Body of pancreas (tissue), 4 donors: Measurements from ENCODE around the gene ROBO2. TPM values are rescaled to one million over a fixed set of nuclear protein-coding genes. Genes with fewer than 3 reads are reported as not detected.

Experiments
- ATAC-seq: fragments of 150-250 bp; one replicate; pipeline ENCODE4 v1.9.1; 2016
- DNase-seq, 4 donors: peaks; one replicate each; pipeline ENCODE4 v3.0.0-alpha.2; 2019
- H3K27ac ChIP-seq, 4 donors: fragments of 200-600 bp; sonication (generic); 1 replicate in 3 of 4; 2 replicates in 1 of 4; pipeline versions ENCODE4 v1.5.1 to v1.6.1; 2016 to 2019; ENCODE audit warnings: mild to moderate bottlenecking in 1 of 4, mixed read lengths in 1 of 4, moderate library complexity in 1 of 4
- H3K27me3 ChIP-seq, 2 donors: fragments of 200-600 bp; sonication (generic); one replicate each; pipeline ENCODE4 v1.6.0; 2016; ENCODE audit warnings: mild to moderate bottlenecking in 1 of 2
- H3K36me3 ChIP-seq, 2 donors: fragments of 200-600 bp; sonication (generic); replicated peaks in 1 of 2; 2 replicates each; pipeline ENCODE4 v1.5.1; 2016; ENCODE audit warnings: low read depth in 2 of 2; ENCODE audit not compliant: insufficient read depth in 1 of 2
- H3K4me1 ChIP-seq: fragments of 200-600 bp; sonication (generic); one replicate; pipeline ENCODE4 v1.6.0; 2016
- H3K4me3 ChIP-seq, 2 donors: fragments of 200-600 bp; sonication (generic); 1 replicate in 1 of 2; 2 replicates in 1 of 2; pipeline ENCODE4 v1.5.1; 2016 to 2019
- H3K9me3 ChIP-seq, 3 donors: fragments of 200-600 bp; sonication (generic); 1 replicate in 2 of 3; 2 replicates in 1 of 3; pipeline ENCODE4 v1.5.1; 2016
- CTCF ChIP-seq, 7 experiments: fragments of 450-650 bp in 4 of 7; fragments of 200-600 bp in 3 of 7; sonication (generic) in 3 of 7; IDR thresholded peaks; one replicate each; pipeline ENCODE4 v1.5.1; 2016 to 2019; ENCODE audit warnings: antibody characterized with exemption in 7 of 7
- POLR2A ChIP-seq, 3 donors: fragments of 450-650 bp; IDR thresholded peaks; one replicate each; pipeline ENCODE4 v1.6.1; 2016; ENCODE audit warnings: antibody characterized with exemption in 3 of 3, mild to moderate bottlenecking in 2 of 3
- WGBS, 2 donors: methylation state at CpG; one replicate each; pipeline ENCODE4 v1.1.5; 2017; 5-methylcytosine and 5-hydroxymethylcytosine counted together
- intact Hi-C: fragments of 100-400 bp; cut with DNase I; formaldehyde crosslinking; loops from one replicate; pipeline ENCODE4 v1.15.1; 2023
- total RNA-seq, 2 donors: library from RNA; depleted of rRNA; stranded (reverse); fragments of >200 nt; gene quantifications; one replicate each; pipeline ENCODE4 v1.1.0, GENCODE V29; 2016

ROBO2 gene
- total RNA-seq, 2 donors from 2014 or later = 1.3 to 3.0 TPM

DNA sequence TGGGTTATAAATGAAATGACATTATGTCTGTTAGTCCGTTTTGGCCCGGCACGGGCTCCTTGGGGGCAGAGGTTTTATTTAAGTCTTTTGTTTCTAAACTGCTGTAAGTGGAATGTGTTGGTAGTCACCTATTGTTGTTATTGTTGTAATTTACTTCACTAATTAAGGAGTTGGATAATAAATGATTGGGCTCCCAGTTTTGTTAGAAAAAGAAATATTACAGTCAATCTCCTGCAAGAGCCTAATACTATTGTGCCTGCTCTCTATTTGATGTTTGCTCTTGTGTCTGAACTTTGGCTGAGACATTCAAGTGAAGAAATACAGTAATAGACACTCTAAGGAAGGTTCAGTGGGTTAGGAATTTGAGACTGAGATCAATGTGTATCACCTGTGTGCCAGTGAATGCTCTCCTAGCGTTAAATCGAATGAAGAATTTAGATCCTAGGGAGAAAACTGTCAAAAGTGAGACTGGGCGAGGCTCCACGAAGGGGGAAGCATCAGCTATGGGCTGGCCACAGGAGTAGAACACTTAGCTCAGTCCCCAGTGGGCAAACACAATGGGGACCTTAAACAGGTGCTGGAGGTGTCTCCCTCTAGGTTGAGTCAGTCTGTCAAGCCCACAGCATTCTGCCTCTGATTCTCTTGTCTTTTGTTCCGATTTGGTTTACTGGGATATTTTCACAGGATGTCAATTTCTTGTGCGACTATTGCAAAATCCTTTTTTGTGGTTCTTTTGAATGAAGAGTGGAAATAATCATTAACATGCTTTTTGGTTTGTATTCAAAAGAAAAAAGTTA, 1.2 kb downstream of the ROBO2 start:
- DNase-seq (no peak), ATAC-seq (no peak)
- peaks cover 19% of the 10 kb centered on the region for H3K4me1 ChIP-seq
- intact Hi-C loops = loop anchor here (10.0 kb wide), 1 partner anchor 214 kb away; no protein-coding TSS in a partner anchor
- peaks cover 0 to 11% of the 10 kb centered on the region in 2 donors for H3K27me3 ChIP-seq
- 56 to 65% methylated on average over 9 of the region's 9 CpGs for WGBS, 2 donors
- H3K4me3 ChIP-seq = no peak overlapping the region
- H3K9me3 ChIP-seq = no peaks in the 10 kb centered on the region
- H3K36me3 ChIP-seq = no peaks in the 10 kb centered on the region
- TF ChIP-seq POLR2A (IDR thresholded peaks at IDR 0.05) = no peak
- no peak for TF ChIP-seq CTCF (IDR thresholded peaks at IDR 0.05)
- no peak overlapping the region for H3K27ac ChIP-seq

DNA sequence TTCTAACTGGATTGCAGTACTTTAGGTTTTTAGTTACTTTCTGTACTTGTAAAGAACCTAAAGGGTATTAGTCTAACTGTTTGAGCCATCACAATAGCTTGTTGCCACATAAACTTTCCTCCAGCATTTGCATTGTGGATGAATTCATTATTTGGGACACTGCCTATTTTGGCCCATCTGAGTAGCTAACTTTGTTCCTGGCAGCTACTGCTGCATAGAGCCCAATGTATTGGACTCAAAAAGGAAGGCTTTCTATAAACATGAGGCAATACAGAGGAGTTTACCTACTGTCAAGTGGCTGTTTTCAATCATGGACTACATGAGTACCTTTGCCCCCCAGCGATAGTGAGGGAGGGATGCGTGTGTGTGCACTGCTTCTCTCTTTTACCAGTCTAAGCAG, 1.9 kb downstream of the ROBO2 start:
- no peaks in the 10 kb centered on the region for H3K9me3 ChIP-seq
- WGBS, 2 donors = 81 to 85% methylated on average over 2 of the region's 2 CpGs
- no peak for TF ChIP-seq POLR2A (IDR thresholded peaks at IDR 0.05)
- no peak for TF ChIP-seq CTCF (IDR thresholded peaks at IDR 0.05)
- no peak overlapping the region for H3K27ac ChIP-seq
- peaks cover 19% of the 10 kb centered on the region for H3K4me1 ChIP-seq
- no peaks in the 10 kb centered on the region for H3K36me3 ChIP-seq
- ATAC-seq (no peak), DNase-seq (no peak)
- no peak overlapping the region for H3K4me3 ChIP-seq
- intact Hi-C loops = loop anchor here (10.0 kb wide), 1 partner anchor 213 kb away; no protein-coding TSS in a partner anchor
- H3K27me3 ChIP-seq = peaks cover 0 to 11% of the 10 kb centered on the region in 2 donors

GRCh38 chr3:77042343-77042742, 2.4 kb downstream of the ROBO2 start:
- no peaks in the 10 kb centered on the region for H3K9me3 ChIP-seq
- intact Hi-C loops = loop anchor here (10.0 kb wide), 1 partner anchor 212 kb away; no protein-coding TSS in a partner anchor
- no peak overlapping the region for H3K27ac ChIP-seq
- ATAC-seq = no peak
- peaks cover 19% of the 10 kb centered on the region for H3K4me1 ChIP-seq
- TF ChIP-seq CTCF (IDR thresholded peaks at IDR 0.05) = no peak
- no peak for TF ChIP-seq POLR2A (IDR thresholded peaks at IDR 0.05)
- no peak for DNase-seq
- H3K4me3 ChIP-seq = no peak overlapping the region
- WGBS, 2 donors = 58 to 60% methylated on average over 2 of the region's 2 CpGs
- H3K27me3 ChIP-seq = peaks cover 0 to 11% of the 10 kb centered on the region in 2 donors
- no peaks in the 10 kb centered on the region for H3K36me3 ChIP-seq

GRCh38 chr3:77042882-77043281, 3.0 kb downstream of the ROBO2 start:
- no peak overlapping the region for H3K4me3 ChIP-seq
- H3K36me3 ChIP-seq = no peaks in the 10 kb centered on the region
- TF ChIP-seq CTCF (IDR thresholded peaks at IDR 0.05) (no peak), POLR2A (IDR thresholded peaks at IDR 0.05) (no peak)
- ATAC-seq (no peak), DNase-seq (no peak)
- H3K27me3 ChIP-seq = peaks cover 0 to 11% of the 10 kb centered on the region in 2 donors
- no peak overlapping the region for H3K27ac ChIP-seq
- H3K4me1 ChIP-seq = peaks cover 19% of the 10 kb centered on the region
- intact Hi-C loops = loop anchor here (10.0 kb wide), 1 partner anchor 212 kb away; no protein-coding TSS in a partner anchor
- 39 to 43% methylated on average over 2 of the region's 2 CpGs for whole genome bisulfite sequencing, 2 donors
- no peaks in the 10 kb centered on the region for H3K9me3 ChIP-seq
